SU-DHL-6 (cell line): ENCODE measurements around the gene PRMT3.

Source experiments
- H2AFZ ChIP-seq: fragments of 200-600 bp; sonication (generic); 2 replicates; pipeline ENCODE4 v1.6.1; 2014; ENCODE audit warnings: low read depth, mild to moderate bottlenecking, moderate library complexity, mixed read lengths, antibody characterized with exemption, low read length; ENCODE audit not compliant: severe bottlenecking
- H3F3A ChIP-seq: fragments of 200-600 bp; shearing (Covaris generic); 2 replicates; pipeline ENCODE4 v1.6.0; 2016; ENCODE audit warnings: antibody characterized with exemption, mild to moderate bottlenecking; ENCODE audit not compliant: insufficient read depth
- H3K27ac ChIP-seq: fragments of 200-600 bp; sonication (generic); 2 replicates; pipeline ENCODE4 v1.5.1; 2016; ENCODE audit warnings: low read depth, mild to moderate bottlenecking, low read length, moderate library complexity, mixed read lengths
- H3K27me3 ChIP-seq: fragments of 200-600 bp; sonication (generic), shearing (Covaris generic); 2 replicates; pipeline ENCODE4 v1.6.0; 2014; ENCODE audit warnings: mild to moderate bottlenecking, low read length
- H3K36me3 ChIP-seq: fragments of 200-600 bp; sonication (generic); 2 replicates; pipeline ENCODE4 v1.6.1; 2014; ENCODE audit warnings: mild to moderate bottlenecking, low read length, mixed read lengths
- H3K4me2 ChIP-seq: fragments of 300-600, 200-600 bp; shearing (Covaris generic), sonication (generic); 2 replicates; pipeline ENCODE4 v1.6.0; 2014; ENCODE audit warnings: low read length, low read depth, mild to moderate bottlenecking; ENCODE audit not compliant: poor library complexity, severe bottlenecking
- H3K4me3 ChIP-seq: fragments of 200-600 bp; sonication (generic); 2 replicates; pipeline ENCODE4 v1.5.1; 2014; ENCODE audit warnings: antibody characterized with exemption, low read length, mild to moderate bottlenecking, mixed read lengths; ENCODE audit not compliant: insufficient read depth, poor library complexity, severe bottlenecking
- H3K79me2 ChIP-seq: fragments of 200-600 bp; sonication (generic); 2 replicates; pipeline ENCODE4 v1.6.1; 2014; ENCODE audit warnings: mild to moderate bottlenecking, low read length, moderate library complexity; ENCODE audit not compliant: insufficient read depth
- H3K9ac ChIP-seq: fragments of 200-600 bp; sonication (generic); 2 replicates; pipeline ENCODE4 v1.7.0; 2014; ENCODE audit warnings: mild to moderate bottlenecking, low read length
- H3K9me2 ChIP-seq: fragments of 200-600 bp; sonication (generic); replicated peaks from 2 replicates; pipeline ENCODE4 v1.6.1; 2014; ENCODE audit warnings: low read length; ENCODE audit not compliant: insufficient read depth
- H3K9me3 ChIP-seq: fragments of 200-600 bp; sonication (generic); 2 replicates; pipeline ENCODE4 v1.6.1; 2014; ENCODE audit warnings: low read length, mixed read lengths; ENCODE audit not compliant: insufficient read depth
- H4K20me1 ChIP-seq: fragments of 200-600 bp; sonication (generic); 2 replicates; pipeline ENCODE4 v1.6.1; 2014; ENCODE audit warnings: low read depth, mild to moderate bottlenecking, antibody characterized with exemption, low read length, moderate library complexity, mixed read lengths
- EZH2phosphoT487 ChIP-seq: fragments of 200-600 bp; sonication (generic), shearing (Covaris generic); conservative IDR thresholded peaks from 2 replicates; pipeline ENCODE4 v1.6.1; 2018; ENCODE audit warnings: mild to moderate bottlenecking, antibody characterized with exemption, low read length, moderate library complexity, mixed read lengths
- TF ChIP-seq, protein P1 (sequence below): fragments of 200-600 bp; sonication (generic); IDR thresholded peaks from one replicate; pipeline ENCODE4 v1.5.1; 2017; ENCODE audit warnings: antibody characterized with exemption, mild to moderate bottlenecking, low read length, moderate library complexity; ENCODE audit not compliant: insufficient read depth, poor library complexity, severe bottlenecking

PRMT3 gene

DNA sequence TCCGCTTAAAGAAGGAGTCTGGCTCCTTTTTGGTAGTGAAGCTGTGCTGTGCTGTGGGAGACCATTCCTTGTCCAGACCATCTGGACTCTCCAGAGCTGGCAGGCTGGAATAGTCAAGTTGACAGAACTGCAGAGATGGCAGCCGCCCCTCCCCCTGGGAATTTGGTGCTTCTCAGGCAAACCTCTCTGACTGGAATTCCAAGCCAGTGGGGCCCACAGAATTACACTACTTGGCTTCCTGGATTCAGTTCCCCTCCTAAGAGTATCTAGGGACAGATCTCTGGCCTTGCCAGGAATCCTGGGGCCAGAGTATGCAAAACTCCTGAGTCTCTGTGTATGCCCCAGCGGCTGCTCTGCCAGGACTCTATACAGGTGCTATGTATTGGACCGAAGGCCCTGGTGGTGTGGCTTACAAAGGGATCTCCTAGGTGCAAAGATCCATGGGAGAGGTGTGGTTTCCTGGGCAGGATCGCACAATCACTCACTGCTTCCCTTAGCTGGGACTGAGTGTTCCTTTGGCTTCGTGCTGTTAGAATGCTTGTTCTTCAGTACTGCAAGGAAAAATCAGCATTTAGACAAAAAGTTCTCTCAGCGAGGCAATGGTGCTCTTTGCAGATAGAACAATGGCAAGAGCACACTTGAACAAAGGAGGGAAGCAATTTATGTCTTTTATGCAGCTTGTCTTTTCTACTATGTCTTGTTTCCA is 86.8 kb downstream of the PRMT3 start:
- H3F3A ChIP-seq, result no peaks in the 10 kb centered on the region; the same call in 1 of the 2 replicates
- H3K4me2 ChIP-seq, result no peak overlapping the region
- no peaks in the 10 kb centered on the region for H3K27me3 ChIP-seq
- H2AFZ ChIP-seq, result no peak overlapping the region
- peaks cover 29% of the 10 kb centered on the region for H3K36me3 ChIP-seq
- no peaks in the 10 kb centered on the region for H3K9me2 ChIP-seq
- peaks cover 9% of the 10 kb centered on the region for H3K79me2 ChIP-seq
- H3K27ac ChIP-seq, result no peak overlapping the region
- H4K20me1 ChIP-seq, result no peaks in the 10 kb centered on the region; the same call in 1 of the 2 replicates
- no peaks in the 10 kb centered on the region for H3K9me3 ChIP-seq
- TF ChIP-seq EZH2phosphoT487, result no peak
- TF ChIP-seq, protein P1, sequence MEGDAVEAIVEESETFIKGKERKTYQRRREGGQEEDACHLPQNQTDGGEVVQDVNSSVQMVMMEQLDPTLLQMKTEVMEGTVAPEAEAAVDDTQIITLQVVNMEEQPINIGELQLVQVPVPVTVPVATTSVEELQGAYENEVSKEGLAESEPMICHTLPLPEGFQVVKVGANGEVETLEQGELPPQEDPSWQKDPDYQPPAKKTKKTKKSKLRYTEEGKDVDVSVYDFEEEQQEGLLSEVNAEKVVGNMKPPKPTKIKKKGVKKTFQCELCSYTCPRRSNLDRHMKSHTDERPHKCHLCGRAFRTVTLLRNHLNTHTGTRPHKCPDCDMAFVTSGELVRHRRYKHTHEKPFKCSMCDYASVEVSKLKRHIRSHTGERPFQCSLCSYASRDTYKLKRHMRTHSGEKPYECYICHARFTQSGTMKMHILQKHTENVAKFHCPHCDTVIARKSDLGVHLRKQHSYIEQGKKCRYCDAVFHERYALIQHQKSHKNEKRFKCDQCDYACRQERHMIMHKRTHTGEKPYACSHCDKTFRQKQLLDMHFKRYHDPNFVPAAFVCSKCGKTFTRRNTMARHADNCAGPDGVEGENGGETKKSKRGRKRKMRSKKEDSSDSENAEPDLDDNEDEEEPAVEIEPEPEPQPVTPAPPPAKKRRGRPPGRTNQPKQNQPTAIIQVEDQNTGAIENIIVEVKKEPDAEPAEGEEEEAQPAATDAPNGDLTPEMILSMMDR, result no peak
- H3K9ac ChIP-seq, result no peak overlapping the region
- no peak overlapping the region for H3K4me3 ChIP-seq

DNA sequence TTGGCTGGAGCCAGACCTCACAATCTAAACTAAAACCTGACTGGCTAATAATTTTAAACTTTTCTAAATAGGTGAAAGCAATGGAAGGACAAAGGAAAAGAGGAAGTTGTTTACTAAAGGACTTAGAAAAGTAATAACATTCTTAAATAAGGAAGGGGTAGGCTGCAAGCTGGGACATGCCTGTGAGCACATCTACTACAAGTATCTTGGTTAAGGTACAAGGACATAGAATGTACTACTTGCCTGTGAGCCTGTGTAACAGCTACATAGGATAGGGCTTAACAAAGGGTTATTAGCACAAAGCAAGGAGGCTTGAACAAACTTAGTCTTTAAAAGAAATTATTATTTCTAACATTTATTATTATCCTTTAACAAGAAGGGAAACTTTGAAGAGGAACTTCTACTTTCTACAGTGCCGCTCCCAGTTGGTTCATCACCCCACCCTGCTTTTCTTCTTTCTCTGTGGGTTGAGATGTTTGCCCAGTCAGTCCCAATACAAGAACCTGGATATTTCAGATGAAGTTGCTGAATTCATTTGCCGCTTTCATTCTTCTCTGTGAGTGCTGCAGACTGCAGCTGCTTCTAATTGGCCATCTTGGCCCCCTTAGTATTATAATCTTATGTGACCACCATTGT is 87.5 kb downstream of the PRMT3 start:
- no peak for TF ChIP-seq EZH2phosphoT487
- TF ChIP-seq, protein P1, result no peak
- Histone ChIP-seq H3K4me2 (no peak overlapping the region), H2AFZ (no peak overlapping the region)

DNA sequence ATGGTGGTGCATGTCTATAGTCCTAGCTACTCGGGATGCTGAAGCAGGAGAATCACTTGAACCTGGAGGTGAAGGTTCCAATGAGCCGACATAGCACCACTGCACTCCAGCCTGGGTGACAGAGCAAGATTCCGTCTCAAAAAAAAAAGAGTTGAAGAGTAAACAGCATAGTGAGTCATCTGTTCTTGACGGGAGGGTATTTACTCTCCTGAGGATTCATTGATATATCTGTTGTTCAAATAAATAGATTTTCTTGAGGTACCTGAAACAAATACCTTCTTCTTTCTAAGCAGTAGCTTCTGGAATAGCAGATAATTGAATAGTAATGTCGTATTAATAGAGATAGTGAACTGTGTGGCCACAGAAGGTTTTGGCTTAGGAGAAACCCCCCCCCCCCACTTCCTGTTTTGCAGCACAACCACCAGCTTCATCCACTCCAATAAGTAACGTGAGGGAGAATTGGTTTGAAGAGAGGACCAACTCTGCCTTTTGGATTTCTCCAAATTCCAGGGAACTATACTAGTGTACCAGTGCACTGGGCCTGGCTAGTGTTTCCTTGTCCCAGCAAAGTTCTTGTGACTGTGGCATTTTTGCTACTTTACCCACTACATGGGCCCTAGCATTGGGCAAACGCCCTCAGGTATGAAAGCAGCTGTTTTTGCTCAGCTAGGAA is 90.0 kb downstream of the PRMT3 start:
- H3K27me3 ChIP-seq, result no peaks in the 10 kb centered on the region
- no peak overlapping the region for H3K27ac ChIP-seq
- no peak for TF ChIP-seq EZH2phosphoT487
- TF ChIP-seq, protein P1, result no peak

More for the DNA sequence above, 87.5 kb downstream of the PRMT3 start:
- Histone ChIP-seq H3K9me2 (no peaks in the 10 kb centered on the region), H3F3A (no peaks in the 10 kb centered on the region; the same call in 1 of the 2 replicates), H3K4me3 (no peak overlapping the region), H3K27ac (no peak overlapping the region), H3K27me3 (no peaks in the 10 kb centered on the region), H3K9me3 (no peaks in the 10 kb centered on the region), H3K9ac (no peak overlapping the region), H3K79me2 (peaks cover 14% of the 10 kb centered on the region), H3K36me3 (peaks cover 27% of the 10 kb centered on the region), H4K20me1 (no peaks in the 10 kb centered on the region)

More for the DNA sequence above, 90.0 kb downstream of the PRMT3 start:
- peaks cover 19% of the 10 kb centered on the region for H3K79me2 ChIP-seq
- no peak overlapping the region for H3K9ac ChIP-seq
- H3K4me3 ChIP-seq, result no peak overlapping the region
- peaks cover 29% of the 10 kb centered on the region for H3K36me3 ChIP-seq
- no peaks in the 10 kb centered on the region; the same call in 1 of the 2 replicates for H3F3A ChIP-seq
- H4K20me1 ChIP-seq, result no peaks in the 10 kb centered on the region
- no peaks in the 10 kb centered on the region for H3K9me2 ChIP-seq
- H3K9me3 ChIP-seq, result no peaks in the 10 kb centered on the region
- no peak overlapping the region for H3K4me2 ChIP-seq
- no peak overlapping the region for H2AFZ ChIP-seq
